IPS DF 6.9 (cell line): ENCODE measurements around the gene AMPD3.

Source experiments
- DNase-seq: peaks from one replicate; pipeline ENCODE4 v3.0.0-alpha.2; 2013; ENCODE audit warnings: low read depth, low spot score
- H3K27ac ChIP-seq: one replicate; pipeline ENCODE4 v1.5.1; 2013; ENCODE audit warnings: low read length, control low read depth
- H3K27me3 ChIP-seq: 2 replicates; pipeline ENCODE4 v1.6.1; 2013; ENCODE audit warnings: mild to moderate bottlenecking, low read length; ENCODE audit not compliant: control insufficient read depth, insufficient read depth
- H3K36me3 ChIP-seq: 2 replicates; pipeline ENCODE4 v1.6.1; 2013; ENCODE audit warnings: low read length; ENCODE audit not compliant: control insufficient read depth, insufficient read depth
- H3K4me1 ChIP-seq: 2 replicates; pipeline ENCODE4 v1.6.1; 2013; ENCODE audit warnings: low read length; ENCODE audit not compliant: control insufficient read depth, insufficient read depth
- H3K4me3 ChIP-seq: 2 replicates; pipeline ENCODE4 v1.5.1; 2013; ENCODE audit warnings: mild to moderate bottlenecking, low read length
- H3K9me3 ChIP-seq: 2 replicates; pipeline ENCODE4 v1.6.1; 2013; ENCODE audit warnings: low read length, inconsistent platforms; ENCODE audit not compliant: control insufficient read depth, insufficient read depth
- WGBS: extraction: QIAGEN DNeasy Blood & Tissue Kit; methylation state at CpG from one replicate; pipeline ENCODE4 v1.1.7; 2013; ENCODE audit warnings: mixed read lengths, missing lambda C conversion rate; ENCODE audit not compliant: insufficient read length, insufficient coverage; 5-methylcytosine and 5-hydroxymethylcytosine counted together

The AMPD3 gene

GRCh38 chr11:10480026-10480425 is 25.0 kb downstream of the AMPD3 start:
- Histone ChIP-seq H3K4me1 (no peaks in the 10 kb centered on the region), H3K27me3 (no peaks in the 10 kb centered on the region), H3K27ac (no peak overlapping the region), H3K4me3 (no peak overlapping the region), H3K36me3 (no peaks in the 10 kb centered on the region), H3K9me3 (no peaks in the 10 kb centered on the region)
- DNase-seq: no peak
- WGBS: no CpG with 5 or more reads among the region's 6 CpGs

GRCh38 chr11:10480760-10481159 is 25.7 kb downstream of the AMPD3 start:
- no CpG with 5 or more reads among the region's 2 CpGs for WGBS
- Histone ChIP-seq H3K4me3 (no peak overlapping the region), H3K27ac (no peak overlapping the region), H3K4me1 (no peaks in the 10 kb centered on the region), H3K27me3 (no peaks in the 10 kb centered on the region), H3K9me3 (no peaks in the 10 kb centered on the region), H3K36me3 (no peaks in the 10 kb centered on the region)
- DNase-seq: no peak

- Histone ChIP-seq H3K4me1 (no peaks in the 10 kb centered on the region), H3K36me3 (no peaks in the 10 kb centered on the region), H3K27me3 (no peaks in the 10 kb centered on the region), H3K9me3 (no peaks in the 10 kb centered on the region), H3K4me3 (no peak overlapping the region), H3K27ac (no peak overlapping the region)
- no peak for DNase-seq
- no CpG with 5 or more reads among the region's 16 CpGs for WGBS
Measured at GRCh38 chr11:10481560-10482349, 26.7 kb downstream of the AMPD3 start.

GRCh38 chr11:10483174-10483573 is 28.1 kb downstream of the AMPD3 start:
- Histone ChIP-seq H3K4me1 (no peaks in the 10 kb centered on the region; the same call in 1 of the 2 replicates), H3K27ac (no peak overlapping the region), H3K36me3 (no peaks in the 10 kb centered on the region), H3K27me3 (no peaks in the 10 kb centered on the region), H3K4me3 (no peak overlapping the region), H3K9me3 (no peaks in the 10 kb centered on the region)
- DNase-seq: no peak
- whole genome bisulfite sequencing: no CpG with 5 or more reads among the region's 1 CpG

GRCh38 chr11:10483584-10483983 is 28.5 kb downstream of the AMPD3 start:
- Histone ChIP-seq H3K9me3 (no peaks in the 10 kb centered on the region), H3K27ac (no peak overlapping the region), H3K4me1 (no peaks in the 10 kb centered on the region; the same call in 1 of the 2 replicates), H3K4me3 (no peak overlapping the region), H3K36me3 (no peaks in the 10 kb centered on the region), H3K27me3 (no peaks in the 10 kb centered on the region)
- no CpG with 5 or more reads among the region's 3 CpGs for WGBS
- no peak for DNase-seq

- no peak for DNase-seq
- H3K9me3 ChIP-seq: no peaks in the 10 kb centered on the region
- H3K4me3 ChIP-seq: no peak overlapping the region
- H3K27me3 ChIP-seq: no peaks in the 10 kb centered on the region
- WGBS: no CpG with 5 or more reads among the region's 16 CpGs
- no peaks in the 10 kb centered on the region for H3K36me3 ChIP-seq
- no peaks in the 10 kb centered on the region; the same call in 1 of the 2 replicates for H3K4me1 ChIP-seq
- no peak overlapping the region for H3K27ac ChIP-seq
Measured at GRCh38 chr11:10484461-10485180, 29.6 kb downstream of the AMPD3 start.

GRCh38 chr11:10485646-10486045 is 30.6 kb downstream of the AMPD3 start:
- no CpG with 5 or more reads among the region's 2 CpGs for WGBS
- no peaks in the 10 kb centered on the region for H3K36me3 ChIP-seq
- no peak overlapping the region for H3K27ac ChIP-seq
- no peaks in the 10 kb centered on the region for H3K9me3 ChIP-seq
- no peaks in the 10 kb centered on the region for H3K27me3 ChIP-seq
- H3K4me1 ChIP-seq: no peaks in the 10 kb centered on the region; the same call in 1 of the 2 replicates
- DNase-seq: no peak
- H3K4me3 ChIP-seq: no peak overlapping the region

- no peak for DNase-seq
- no peaks in the 10 kb centered on the region for H3K36me3 ChIP-seq
Measured at GRCh38 chr11:10486161-10486840, 31.2 kb downstream of the AMPD3 start.

GRCh38 chr11:10487002-10487647 is 32.1 kb downstream of the AMPD3 start:
- WGBS: no CpG with 5 or more reads among the region's 16 CpGs
- no peak for DNase-seq
- no peak overlapping the region for H3K27ac ChIP-seq
- H3K4me3 ChIP-seq: no peak overlapping the region
- H3K9me3 ChIP-seq: no peaks in the 10 kb centered on the region
- no peaks in the 10 kb centered on the region for H3K36me3 ChIP-seq
- no peaks in the 10 kb centered on the region; the same call in 1 of the 2 replicates for H3K4me1 ChIP-seq
- H3K27me3 ChIP-seq: no peaks in the 10 kb centered on the region

More at GRCh38 chr11:10486161-10486840, 31.2 kb downstream of the AMPD3 start:
- Histone ChIP-seq H3K27ac (no peak overlapping the region), H3K27me3 (no peaks in the 10 kb centered on the region), H3K4me3 (no peak overlapping the region), H3K4me1 (no peaks in the 10 kb centered on the region; the same call in 1 of the 2 replicates), H3K9me3 (no peaks in the 10 kb centered on the region)
- WGBS: no CpG with 5 or more reads among the region's 10 CpGs
